Gastroesophageal sphincter (tissue), 4 donors: ENCODE measurements around the gene AFMID. TPM values are rescaled to one million over a fixed set of nuclear protein-coding genes. Genes with fewer than 3 reads are reported as not detected.
"Not testable (repeated sequence)": the region's sequence is repeated elsewhere in the genome, so short reads cannot be mapped to it uniquely, and the experiment has no call there.

Experiments used
- ATAC-seq: fragments of 150-250 bp; one replicate; pipeline ENCODE4 v1.9.1; 2016; ENCODE audit warnings: mild to moderate bottlenecking, moderate library complexity
- H3K27ac ChIP-seq, 4 donors: fragments of 200-600 bp; sonication (generic) in 3 of 4; 1 replicate in 3 of 4; 2 replicates in 1 of 4; pipeline ENCODE4 v1.5.1; 2016 to 2019
- H3K27me3 ChIP-seq: fragments of 200-600 bp; sonication (generic); one replicate; pipeline ENCODE4 v1.5.1; 2019
- H3K36me3 ChIP-seq, 2 donors: fragments of 200-600 bp; sonication (generic); one replicate each; pipeline ENCODE4 v1.5.1; 2019; ENCODE audit warnings: control low read depth in 1 of 2
- H3K4me1 ChIP-seq, 3 donors: fragments of 200-600 bp; sonication (generic); 1 replicate in 2 of 3; 2 replicates in 1 of 3; pipeline ENCODE4 v1.5.1; 2016 to 2019; ENCODE audit warnings: control low read depth in 2 of 3
- H3K4me3 ChIP-seq, 2 donors: fragments of 200-600 bp; sonication (generic); one replicate each; pipeline ENCODE4 v1.5.1; 2019; ENCODE audit warnings: mild to moderate bottlenecking in 1 of 2, moderate library complexity in 1 of 2
- H3K9me3 ChIP-seq, 3 donors: fragments of 200-600 bp; sonication (generic); one replicate each; pipeline ENCODE4 v1.5.1; 2017 to 2019; ENCODE audit warnings: control low read depth in 2 of 3
- CTCF ChIP-seq, 4 experiments: fragments of 200-600 bp in 2 of 4; fragments of 450-650 bp in 2 of 4; sonication (generic) in 1 of 4; IDR thresholded peaks; one replicate each; pipeline ENCODE4 v1.5.1; 2017 to 2019; ENCODE audit warnings: antibody characterized with exemption in 4 of 4, mild to moderate bottlenecking in 2 of 4, moderate library complexity in 2 of 4
- EP300 ChIP-seq: sonication (generic); formaldehyde crosslinking; IDR thresholded peaks from one replicate; pipeline ENCODE4 v1.6.1; 2017; ENCODE audit warnings: antibody characterized with exemption, mild to moderate bottlenecking
- POLR2A ChIP-seq, 2 donors: fragments of 450-650 bp; IDR thresholded peaks; one replicate each; pipeline ENCODE4 v1.6.1; 2017; ENCODE audit warnings: antibody characterized with exemption in 2 of 2, mild to moderate bottlenecking in 2 of 2, moderate library complexity in 1 of 2
- POLR2AphosphoS5 ChIP-seq: sonication (generic); formaldehyde crosslinking; IDR thresholded peaks from one replicate; pipeline ENCODE4 v1.6.1; 2017; ENCODE audit warnings: antibody characterized with exemption
- WGBS, 2 donors: methylation state at CpG; one replicate each; pipeline ENCODE4 v1.1.5; 2018; ENCODE audit warnings: low coverage in 1 of 2; 5-methylcytosine and 5-hydroxymethylcytosine counted together
- total RNA-seq, 4 donors: library from RNA; depleted of rRNA; stranded (reverse); fragments of >200 nt; gene quantifications; one replicate each; pipeline ENCODE4 v1.1.0, GENCODE V29; 2016

AFMID gene, protein sequence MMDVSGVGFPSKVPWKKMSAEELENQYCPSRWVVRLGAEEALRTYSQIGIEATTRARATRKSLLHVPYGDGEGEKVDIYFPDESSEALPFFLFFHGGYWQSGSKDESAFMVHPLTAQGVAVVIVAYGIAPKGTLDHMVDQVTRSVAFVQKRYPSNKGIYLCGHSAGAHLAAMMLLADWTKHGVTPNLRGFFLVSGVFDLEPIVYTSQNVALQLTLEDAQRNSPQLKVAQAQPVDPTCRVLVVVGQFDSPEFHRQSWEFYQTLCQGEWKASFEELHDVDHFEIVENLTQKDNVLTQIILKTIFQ
- 10 to 100 TPM; 14.9 to 43.9 (median 31.6) TPM for total RNA-seq

DNA sequence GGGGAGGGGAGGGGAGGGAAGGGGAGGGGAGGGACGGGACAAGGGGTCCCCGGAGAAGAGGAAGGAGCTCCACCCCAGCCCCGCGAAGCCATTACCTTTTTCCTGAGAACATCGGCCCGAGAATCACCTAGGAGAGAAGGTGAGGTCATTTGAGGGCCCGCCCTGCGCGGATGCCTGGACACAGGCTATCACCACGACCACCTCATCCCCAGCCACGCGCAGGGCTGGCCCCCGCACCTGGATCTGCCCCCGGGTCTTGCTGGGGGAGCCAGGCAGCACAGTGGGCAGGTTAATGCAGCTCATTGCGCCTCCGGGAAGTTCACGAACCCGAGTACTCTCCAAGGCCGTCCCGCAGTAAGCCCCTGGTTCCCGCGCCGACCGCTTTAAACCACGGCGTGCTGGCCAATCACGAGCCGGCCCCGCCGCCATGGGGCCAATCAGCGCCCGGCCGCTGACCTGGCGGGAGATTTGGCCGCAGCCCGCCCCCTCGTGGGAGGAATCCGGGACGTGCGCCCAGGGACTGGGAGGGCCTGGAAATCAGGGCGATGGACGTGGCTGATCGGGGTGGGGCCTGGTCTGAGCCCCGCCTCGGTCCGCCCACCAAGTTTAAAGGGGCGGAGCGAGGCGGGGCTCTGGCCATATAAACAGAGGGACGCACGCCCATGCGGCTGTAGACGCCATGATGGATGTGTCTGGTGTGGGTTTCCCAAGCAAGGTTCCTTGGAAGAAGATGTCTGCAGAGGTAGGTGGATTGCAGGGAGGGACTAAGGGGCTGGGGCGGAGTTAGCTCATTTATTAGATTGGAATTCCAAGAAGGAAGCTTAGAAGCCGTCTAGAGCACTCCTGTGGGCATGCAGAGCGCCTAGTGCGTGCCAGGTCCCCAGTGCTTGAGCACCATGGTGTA, at the start of gene AFMID, which contains the start of gene TK1:
AFMID (plus strand) TSS at position 671 of the 904 bp plus-strand sequence; CDS start at position 680, 9 bp downstream.
TK1 (minus strand) TSS at position 361 of the 904 bp plus-strand sequence; CDS start at position 303, 58 bp downstream.
- Histone ChIP-seq H3K9me3 (no peaks in the 10 kb centered on the region), H3K4me3 (peak within 1 kb of the TSS; percentile 14 to 55), H3K27me3 (no peaks in the 10 kb centered on the region), H3K4me1 (peaks cover 5 to 70% (median 20%) of the 10 kb centered on the region in 3 donors), H3K27ac (peak within 1 kb of the TSS; percentile 40 to 84 (median 77)), H3K36me3 (peaks cover 0 to 14% of the 10 kb centered on the region in 2 donors)
- WGBS, 2 donors, result 0 to 13% methylated on average over 9 to 14 of the region's 57 CpGs
- TF ChIP-seq EP300 (no peak), POLR2AphosphoS5 (peak; percentile 69), CTCF (IDR thresholded peaks at IDR 0.05) (peak in 3 of 4 experiments; percentile 88 to 94 (median 91))
- peak; percentile 98 for ATAC-seq

DNA sequence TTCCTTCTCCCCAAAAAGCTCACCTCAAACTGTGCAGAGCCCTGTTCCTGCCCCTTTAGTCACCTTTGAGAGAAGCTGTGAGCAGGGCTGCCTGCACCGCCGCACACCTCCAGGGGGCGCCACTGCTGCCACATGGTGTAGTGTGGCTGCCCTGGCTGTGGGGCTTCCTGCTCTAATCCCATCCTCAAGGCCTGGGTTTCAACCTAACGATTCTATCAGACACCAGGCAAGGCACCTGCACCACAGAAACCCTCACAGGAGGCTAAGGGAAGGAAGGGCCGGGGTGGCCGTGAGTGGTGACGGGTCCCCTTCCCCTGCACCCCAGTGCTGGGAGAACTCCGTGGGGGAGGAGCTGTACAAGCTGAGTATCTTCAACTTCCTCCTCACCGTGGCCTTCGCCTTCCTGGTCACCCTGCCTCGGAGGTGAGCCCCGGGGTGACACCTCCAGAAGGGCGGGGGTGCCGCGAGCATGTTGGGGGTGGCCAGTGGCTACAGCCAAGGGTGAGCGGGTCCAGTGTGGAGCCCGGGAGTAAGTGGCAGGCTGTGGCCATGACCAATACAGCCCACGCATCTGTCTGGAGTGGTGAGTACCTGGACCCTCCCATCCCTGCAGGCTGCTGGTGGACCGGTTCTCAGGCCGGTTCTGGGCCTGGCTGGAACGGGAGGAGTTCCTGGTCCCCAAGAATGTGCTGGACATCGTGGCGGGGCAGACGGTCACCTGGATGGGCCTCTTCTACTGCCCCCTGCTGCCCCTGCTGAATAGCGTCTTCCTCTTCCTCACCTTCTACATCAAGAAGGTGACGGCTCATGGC, 49.6 kb upstream of the AFMID start:
- Histone ChIP-seq H3K9me3 (no peaks in the 10 kb centered on the region), H3K36me3 (no peaks in the 10 kb centered on the region), H3K27ac (no peak overlapping the region), H3K27me3 (peaks cover 11% of the 10 kb centered on the region), H3K4me1 (peaks cover 0 to 26% (median 0%) of the 10 kb centered on the region in 3 donors), H3K4me3 (no peak overlapping the region)
- 46 to 80% methylated on average over 2 to 8 of the region's 26 CpGs for WGBS, 2 donors
- TF ChIP-seq POLR2AphosphoS5 (no peak), CTCF (IDR thresholded peaks at IDR 0.05) (no peak), EP300 (no peak), POLR2A (IDR thresholded peaks at IDR 0.05) (no peak)
- no peak for ATAC-seq

- 73% methylated on average over 3 of the region's 17 CpGs; no CpG with 5 or more reads in 1 of the 2 donors for WGBS, 2 donors
- Histone ChIP-seq H3K36me3 (no peaks in the 10 kb centered on the region), H3K9me3 (no peaks in the 10 kb centered on the region), H3K27ac (no peak overlapping the region), H3K4me3 (no peak overlapping the region), H3K27me3 (peaks cover 6% of the 10 kb centered on the region), H3K4me1 (peaks cover 0 to 28% (median 0%) of the 10 kb centered on the region in 3 donors)
- ATAC-seq, result no peak
- TF ChIP-seq POLR2AphosphoS5, result no peak
Observed at GRCh38 chr17:78138204-78139060, 48.7 kb upstream of the AFMID start.

- H3K36me3 ChIP-seq, H3K27me3 ChIP-seq, H3K27ac ChIP-seq, ATAC-seq, H3K4me3 ChIP-seq, H3K9me3 ChIP-seq: not testable (repeated sequence)
- WGBS, 2 donors, result 74 to 94% methylated on average over 6 to 10 of the region's 12 CpGs
- peaks cover 0 to 42% (median 14%) of the 10 kb centered on the region in 3 donors for H3K4me1 ChIP-seq
Observed at GRCh38 chr17:78139861-78140168, 47.3 kb upstream of the AFMID start.
